ENCODE data around the gene PMPCB. TPM values are rescaled to one million over a fixed set of nuclear protein-coding genes. Genes with fewer than 3 reads are reported as not detected.

Gene PMPCB
- total RNA-seq, 1 donor from 2014 or later, result 35.5 TPM

GRCh38 chr7:103336761-103337160 lies 39.5 kb downstream of the PMPCB start:
- no peaks in the 10 kb centered on the region for H3K4me1 ChIP-seq
- H3K9me3 ChIP-seq, result no peaks in the 10 kb centered on the region
- peaks cover 41 to 59% of the 10 kb centered on the region in 2 donors for H3K36me3 ChIP-seq
- intact Hi-C loops (cut with DNase I), result no loop called here
- H3K4me3 ChIP-seq, result no peak overlapping the region
- H3K27me3 ChIP-seq, result no peaks in the 10 kb centered on the region
- no peak overlapping the region for H3K27ac ChIP-seq
- DNase-seq (ENCODE audit: low spot score in 2 of 2), result no peak
- TF ChIP-seq, protein P1, sequence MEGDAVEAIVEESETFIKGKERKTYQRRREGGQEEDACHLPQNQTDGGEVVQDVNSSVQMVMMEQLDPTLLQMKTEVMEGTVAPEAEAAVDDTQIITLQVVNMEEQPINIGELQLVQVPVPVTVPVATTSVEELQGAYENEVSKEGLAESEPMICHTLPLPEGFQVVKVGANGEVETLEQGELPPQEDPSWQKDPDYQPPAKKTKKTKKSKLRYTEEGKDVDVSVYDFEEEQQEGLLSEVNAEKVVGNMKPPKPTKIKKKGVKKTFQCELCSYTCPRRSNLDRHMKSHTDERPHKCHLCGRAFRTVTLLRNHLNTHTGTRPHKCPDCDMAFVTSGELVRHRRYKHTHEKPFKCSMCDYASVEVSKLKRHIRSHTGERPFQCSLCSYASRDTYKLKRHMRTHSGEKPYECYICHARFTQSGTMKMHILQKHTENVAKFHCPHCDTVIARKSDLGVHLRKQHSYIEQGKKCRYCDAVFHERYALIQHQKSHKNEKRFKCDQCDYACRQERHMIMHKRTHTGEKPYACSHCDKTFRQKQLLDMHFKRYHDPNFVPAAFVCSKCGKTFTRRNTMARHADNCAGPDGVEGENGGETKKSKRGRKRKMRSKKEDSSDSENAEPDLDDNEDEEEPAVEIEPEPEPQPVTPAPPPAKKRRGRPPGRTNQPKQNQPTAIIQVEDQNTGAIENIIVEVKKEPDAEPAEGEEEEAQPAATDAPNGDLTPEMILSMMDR (IDR thresholded peaks at IDR 0.05), result no peak

DNA sequence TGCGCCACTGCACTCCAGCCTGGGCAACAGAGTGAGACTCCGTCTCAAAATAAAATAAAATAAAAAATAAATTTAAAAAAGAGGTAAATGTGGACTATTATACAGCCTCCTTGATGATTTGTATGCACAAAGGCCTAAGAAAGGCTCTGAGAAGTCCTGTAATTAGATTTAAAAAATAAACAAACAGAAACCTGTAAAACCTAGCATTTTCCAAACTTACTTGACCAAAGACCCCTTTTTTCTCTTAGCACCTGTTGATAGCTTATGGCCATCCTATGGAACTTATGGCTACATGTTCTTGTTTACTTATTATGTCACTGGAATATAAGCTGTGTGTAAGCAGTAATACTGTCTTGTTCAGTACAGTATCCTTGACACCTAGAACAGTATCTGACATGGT lies 41.6 kb downstream of the PMPCB start:
- H3K27ac ChIP-seq, result no peak overlapping the region
- H3K9me3 ChIP-seq, result no peaks in the 10 kb centered on the region
- H3K4me1 ChIP-seq, result peaks cover 0 to 6% of the 10 kb centered on the region in 2 donors
- intact Hi-C loops (cut with DNase I), result no loop called here
- no peak overlapping the region for H3K4me3 ChIP-seq
- TF ChIP-seq, protein P1 (IDR thresholded peaks at IDR 0.05), result no peak
- H3K36me3 ChIP-seq, result peaks cover 41 to 59% of the 10 kb centered on the region in 2 donors
- H3K27me3 ChIP-seq, result no peaks in the 10 kb centered on the region
- no peak for DNase-seq (ENCODE audit: low spot score in 2 of 2)

DNA sequence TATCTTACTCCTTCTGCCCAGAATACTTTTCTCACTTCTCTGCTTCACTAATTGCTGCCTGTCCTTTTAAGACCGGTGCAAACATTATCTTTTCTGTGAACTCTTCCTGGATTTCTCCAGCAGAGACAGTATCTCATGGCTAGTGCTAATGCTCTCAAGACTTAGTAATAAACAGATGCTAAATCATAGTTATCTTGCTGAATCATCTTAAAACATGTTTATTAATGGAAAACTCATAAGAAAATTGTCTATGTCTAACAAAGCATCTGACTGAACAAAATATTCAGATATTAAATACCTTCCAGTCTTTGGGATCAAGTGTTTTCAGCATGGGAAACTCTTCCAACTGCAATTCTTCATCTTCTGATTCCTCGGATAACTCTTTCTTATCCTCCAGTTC lies 44.2 kb downstream of the PMPCB start:
- Histone ChIP-seq H3K4me3 (no peak overlapping the region), H3K4me1 (peaks cover 0 to 6% of the 10 kb centered on the region in 2 donors), H3K9me3 (no peaks in the 10 kb centered on the region), H3K27ac (no peak overlapping the region), H3K36me3 (peaks cover 32 to 39% of the 10 kb centered on the region in 2 donors), H3K27me3 (no peaks in the 10 kb centered on the region)
- intact Hi-C loops (cut with DNase I), result no loop called here
- TF ChIP-seq, protein P1 (IDR thresholded peaks at IDR 0.05), result no peak
- no peak for DNase-seq (ENCODE audit: low spot score in 2 of 2)

DNA sequence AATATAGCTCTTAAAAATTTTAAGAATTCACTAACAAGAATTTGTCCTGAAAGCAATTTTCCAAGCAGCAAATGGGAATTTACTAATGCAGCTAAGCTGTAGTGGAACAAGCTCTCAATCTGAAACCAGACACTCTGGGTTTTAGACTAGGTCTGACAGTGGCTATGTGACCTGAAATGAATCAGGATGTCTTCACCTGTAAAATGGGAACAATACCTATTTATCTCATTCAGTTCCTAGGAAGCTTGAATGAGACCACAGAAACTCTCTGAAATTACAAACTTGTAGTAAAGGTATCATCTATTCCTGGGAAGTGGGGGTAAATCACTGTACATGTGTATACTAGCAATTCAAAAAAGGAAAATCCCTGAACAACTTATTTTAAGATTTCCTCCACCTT lies 46.1 kb downstream of the PMPCB start:
- TF ChIP-seq, protein P1 (IDR thresholded peaks at IDR 0.05), result no peak
- Histone ChIP-seq H3K27me3 (no peaks in the 10 kb centered on the region), H3K36me3 (peaks cover 18 to 24% of the 10 kb centered on the region in 2 donors), H3K4me1 (peaks cover 0 to 11% of the 10 kb centered on the region in 2 donors), H3K4me3 (peak overlapping the region; percentile 77 to 99), H3K27ac (peak overlapping the region in 1 of 2 donors; percentile 90), H3K9me3 (no peaks in the 10 kb centered on the region)
- no peak for DNase-seq (ENCODE audit: low spot score in 2 of 2)
- intact Hi-C loops (cut with DNase I), result no loop called here

DNA sequence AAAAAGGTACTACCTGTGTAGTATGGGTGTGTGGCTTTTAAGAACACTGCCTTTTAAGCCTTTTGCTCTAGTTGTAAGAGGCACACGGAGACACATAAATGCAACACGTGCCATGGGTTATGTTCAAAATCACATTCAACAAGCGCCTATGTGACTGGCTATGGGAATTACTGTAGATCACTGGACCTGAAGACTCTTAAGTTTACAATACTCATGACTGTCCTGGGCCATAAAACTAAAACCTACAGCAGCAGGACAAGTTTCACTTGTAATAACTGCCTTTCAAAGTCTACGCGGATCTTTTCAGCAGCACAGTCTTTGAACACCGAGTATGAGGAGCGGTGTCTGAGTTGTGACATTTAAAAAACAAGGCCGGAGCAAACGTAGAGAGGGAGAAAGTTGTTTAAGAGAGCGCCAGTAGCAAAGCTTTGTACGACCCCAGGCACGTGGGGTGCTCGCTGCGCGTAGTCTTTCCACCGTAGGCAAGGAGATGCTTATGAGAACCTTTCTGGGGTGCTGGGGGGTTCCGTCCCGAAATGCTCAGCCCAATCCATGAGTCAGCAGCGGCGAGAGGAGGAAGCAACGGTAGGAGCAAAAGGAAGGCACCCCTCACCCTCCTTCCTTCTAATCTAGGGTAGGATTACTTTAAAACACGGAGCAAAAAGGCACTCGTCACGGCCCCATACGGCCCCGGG lies 46.7 kb downstream of the PMPCB start:
- no peaks in the 10 kb centered on the region for H3K27me3 ChIP-seq
- peaks cover 13 to 19% of the 10 kb centered on the region in 2 donors for H3K36me3 ChIP-seq
- H3K9me3 ChIP-seq, result no peaks in the 10 kb centered on the region
- peak overlapping the region; percentile 77 to 99 for H3K4me3 ChIP-seq
- DNase-seq (ENCODE audit: low spot score in 2 of 2), result no peak
- peak overlapping the region; percentile 88 to 90 for H3K27ac ChIP-seq
- peaks cover 2 to 14% of the 10 kb centered on the region in 2 donors for H3K4me1 ChIP-seq
- TF ChIP-seq, protein P1 (IDR thresholded peaks at IDR 0.05), result no peak
- intact Hi-C loops (cut with DNase I), result loop anchor here (2.0 kb wide), 1 partner anchor 47 kb away; the partner anchor contains the start of gene PMPCB
